ENCODE results near the gene RAD51.

Gene RAD51

DNA sequence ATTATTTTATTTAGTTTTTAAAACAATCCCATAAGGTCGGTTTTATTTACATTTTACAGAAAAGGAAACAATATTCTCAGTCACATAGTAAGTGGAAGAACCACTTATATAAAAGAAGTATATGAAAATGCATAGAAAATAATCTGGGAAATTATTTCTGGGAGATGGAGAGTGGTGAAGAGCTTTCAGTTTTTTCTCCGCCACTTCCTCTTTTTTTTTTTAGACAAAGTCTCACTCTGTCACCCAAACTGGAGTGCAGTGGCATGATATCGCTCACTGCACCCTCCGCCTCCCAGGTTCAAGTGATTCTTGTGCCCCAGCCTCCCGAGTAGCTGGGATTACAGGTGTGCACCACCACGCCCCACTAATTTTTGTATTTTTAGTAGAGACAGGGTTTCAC is 21.2 kb downstream of the RAD51 start:
- intact Hi-C loops (cut with DNase I): no loop called here
- DNase-seq: no peak

DNA sequence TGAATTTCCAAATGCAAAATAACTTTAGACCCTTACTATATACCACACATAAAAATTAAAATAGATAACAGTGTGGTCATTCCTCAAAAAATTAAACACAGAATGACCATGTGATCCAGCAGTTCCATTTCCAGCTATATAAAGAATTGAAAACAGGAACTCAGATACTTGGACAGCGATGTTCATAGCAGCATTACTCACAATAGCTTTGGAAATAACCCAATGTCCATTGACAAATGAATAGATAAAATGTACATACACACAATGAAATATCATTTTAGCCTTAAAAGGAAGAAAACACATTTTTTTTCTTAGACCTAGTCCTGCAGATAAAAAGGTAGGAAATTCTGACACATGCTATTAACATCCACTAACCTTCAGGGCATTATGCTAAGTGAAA is 26.7 kb downstream of the RAD51 start:
- intact Hi-C loops (cut with DNase I): no loop called here
- DNase-seq: no peak

DNA sequence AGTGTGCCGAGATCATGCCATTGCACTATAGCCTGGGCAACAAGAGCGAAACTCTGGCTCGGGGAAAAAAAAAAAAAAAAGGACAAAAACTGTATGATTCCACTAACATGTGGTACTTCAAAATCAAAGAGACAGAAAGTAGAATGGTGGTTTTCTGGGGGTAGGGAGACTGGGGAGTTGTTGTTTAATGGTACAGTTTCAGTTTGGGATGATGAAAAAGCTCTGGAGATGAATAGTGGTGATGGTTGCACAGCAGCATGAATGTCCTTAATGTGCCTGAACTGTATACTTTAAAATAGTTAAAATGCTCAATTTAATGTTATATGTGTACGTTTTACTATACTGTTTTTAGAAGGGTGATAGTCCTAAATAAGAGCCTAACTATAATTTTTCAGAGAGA is 27.4 kb downstream of the RAD51 start:
- no peak for DNase-seq
- intact Hi-C loops (cut with DNase I): no loop called here

DNA sequence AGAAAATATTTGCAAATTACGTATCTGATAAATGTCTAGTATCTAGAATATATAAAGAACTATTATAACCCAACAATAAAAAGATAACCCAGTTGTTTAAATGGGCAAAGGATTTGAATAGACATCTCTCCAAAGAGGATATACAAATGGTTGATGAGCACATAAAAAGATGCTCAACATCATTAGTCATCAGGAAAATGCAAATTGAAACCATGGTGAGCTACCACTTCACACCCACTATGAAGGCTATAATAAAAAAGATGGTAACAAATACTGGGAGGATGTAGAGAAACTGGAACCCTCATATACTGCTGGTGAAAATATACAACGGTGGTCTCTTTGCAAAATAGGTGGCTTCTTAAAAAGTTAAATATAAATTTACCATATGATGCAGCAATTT is 28.0 kb downstream of the RAD51 start:
- no peak for DNase-seq
- intact Hi-C loops (cut with DNase I): no loop called here

DNA sequence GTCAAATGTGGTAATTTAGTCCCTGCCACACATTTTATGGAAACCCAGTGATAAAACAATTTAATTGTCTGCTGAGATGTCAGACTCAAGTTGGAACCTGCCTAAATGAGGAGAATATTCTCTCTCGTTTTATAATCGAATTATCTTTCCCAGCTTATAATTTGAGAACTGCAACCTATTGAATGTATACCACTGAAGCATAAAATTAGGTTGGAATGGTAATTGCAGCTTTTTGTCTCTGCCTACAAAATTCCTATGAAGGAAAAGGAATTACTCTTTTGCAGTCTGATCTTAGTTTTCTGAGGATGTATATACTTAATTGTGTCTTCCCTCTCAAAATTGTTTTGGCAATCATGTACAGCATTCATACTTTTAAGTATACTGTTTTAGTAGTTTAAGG is 28.9 kb downstream of the RAD51 start:
- intact Hi-C loops (cut with DNase I): no loop called here
- no peak for DNase-seq

DNA sequence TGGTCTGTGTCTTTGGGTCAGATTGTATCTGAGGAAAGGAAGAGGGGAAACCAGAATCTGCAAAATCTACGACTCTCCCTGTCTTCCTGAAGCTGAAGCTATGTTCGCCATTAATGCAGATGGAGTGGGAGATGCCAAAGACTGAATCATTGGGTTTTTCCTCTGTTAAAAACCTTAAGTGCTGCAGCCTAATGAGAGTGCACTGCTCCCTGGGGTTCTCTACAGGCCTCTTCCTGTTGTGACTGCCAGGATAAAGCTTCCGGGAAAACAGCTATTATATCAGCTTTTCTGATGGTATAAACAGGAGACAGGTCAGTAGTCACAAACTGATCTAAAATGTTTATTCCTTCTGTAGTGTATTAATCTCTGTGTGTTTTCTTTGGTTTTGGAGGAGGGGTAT is 36.1 kb downstream of the RAD51 start:
- intact Hi-C loops (cut with DNase I): no loop called here
- no peak for DNase-seq

DNA sequence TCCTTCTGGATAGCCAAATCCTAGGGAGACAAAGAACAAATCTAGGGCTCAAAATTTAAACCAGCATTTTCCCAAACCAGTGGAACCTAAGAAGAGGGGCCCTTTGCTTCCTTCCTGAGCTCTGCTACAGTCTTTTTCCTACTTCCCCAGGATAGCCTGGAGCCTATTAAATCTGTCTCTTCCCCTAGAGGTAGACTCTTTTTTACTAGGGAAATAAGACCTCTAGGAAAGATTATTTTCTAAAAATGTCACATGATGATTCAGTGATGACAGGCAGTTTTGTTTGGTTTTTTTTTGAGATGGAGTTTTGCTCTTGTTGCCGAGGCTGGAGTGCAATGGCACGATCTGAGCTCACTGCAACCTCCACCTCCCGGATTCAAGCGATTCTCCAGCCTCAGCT is 41.6 kb downstream of the RAD51 start:
- no peak for DNase-seq
- intact Hi-C loops (cut with DNase I): no loop called here

DNA sequence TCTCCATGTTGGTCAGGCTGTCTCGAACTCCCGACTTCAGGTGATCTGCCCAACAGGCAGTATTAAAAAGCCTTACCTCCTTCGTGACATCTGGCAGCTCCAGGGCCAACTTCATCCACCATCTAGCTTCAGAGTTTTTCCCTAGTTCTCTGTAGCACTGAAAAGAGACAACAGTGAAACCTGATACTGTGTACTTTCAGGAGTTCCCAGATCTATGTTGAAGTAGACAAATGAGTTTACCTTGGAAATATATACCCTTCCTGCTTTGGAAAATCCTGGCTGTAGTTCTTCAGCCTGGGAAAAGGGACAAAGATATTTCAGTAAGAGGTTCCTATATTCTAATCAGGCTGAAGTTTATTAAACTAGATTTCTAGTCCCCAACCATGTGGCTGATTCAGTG is 42.1 kb downstream of the RAD51 start:
- intact Hi-C loops (cut with DNase I): no loop called here

DNA sequence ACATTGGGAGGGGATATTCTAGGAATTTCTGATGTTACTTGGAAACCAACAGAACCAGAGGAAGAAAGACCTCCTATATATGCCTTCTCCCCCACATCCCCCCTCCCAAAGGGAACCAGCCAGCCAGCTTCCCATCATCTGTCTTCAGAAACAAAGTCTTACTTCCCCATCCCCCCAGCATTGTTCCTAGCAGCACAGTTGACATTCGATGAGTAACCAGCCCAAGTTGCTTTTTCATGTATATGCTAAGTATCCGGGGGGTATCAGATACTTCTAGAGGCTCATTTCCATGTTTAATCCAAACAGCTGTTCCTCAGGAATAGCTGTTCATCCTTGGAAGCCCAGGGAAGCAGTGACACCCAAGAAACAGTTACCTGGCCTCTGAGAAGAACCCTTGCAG is 44.1 kb downstream of the RAD51 start:
- DNase-seq: no peak
- intact Hi-C loops (cut with DNase I): no loop called here

More for the DNA sequence above, 42.1 kb downstream of the RAD51 start:
- DNase-seq: no peak

DNA sequence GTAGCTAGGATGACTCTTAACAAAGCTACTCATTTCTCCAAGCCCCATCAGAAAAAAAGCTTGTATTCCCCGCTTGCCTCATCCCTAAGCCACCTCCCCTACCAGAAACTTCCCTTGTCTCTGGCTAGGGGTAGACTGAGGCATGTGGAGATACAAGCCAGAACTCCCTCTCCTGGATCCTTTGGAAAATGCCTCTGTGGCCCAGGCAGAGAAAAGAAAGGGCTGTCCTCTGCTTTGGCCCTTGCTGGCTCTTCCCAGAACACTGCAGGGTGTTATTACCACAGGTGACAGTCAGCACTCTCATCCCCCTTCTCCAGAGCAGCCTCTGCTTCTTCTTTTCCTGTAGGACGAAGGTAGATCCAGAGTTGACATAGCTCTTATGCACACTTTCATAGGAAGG is 44.9 kb downstream of the RAD51 start:
- DNase-seq: no peak
- intact Hi-C loops (cut with DNase I): no loop called here

DNA sequence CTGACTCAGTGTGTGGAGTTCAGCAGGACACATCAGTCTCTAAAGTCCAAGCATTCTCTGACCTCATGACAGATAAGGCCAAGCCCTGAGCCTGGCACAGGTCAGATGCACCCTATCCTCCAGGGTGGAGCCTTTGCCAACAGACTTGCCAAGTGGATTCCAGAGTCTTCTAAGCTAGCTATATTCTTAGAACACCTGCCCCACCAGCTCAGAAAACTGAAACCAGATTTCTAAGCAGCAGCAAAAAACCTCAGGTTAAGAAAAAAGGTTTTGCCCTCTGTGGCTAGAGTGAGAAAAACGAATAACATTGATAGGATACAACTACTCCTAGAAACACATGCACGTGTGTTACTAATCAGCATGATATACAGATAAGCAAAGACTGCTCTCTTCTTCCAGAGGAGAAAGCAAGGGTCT is 48.5 kb downstream of the RAD51 start:
- peak in 1 of 10 donors; percentile 11 for DNase-seq
- intact Hi-C loops (cut with DNase I): no loop called here

DNA sequence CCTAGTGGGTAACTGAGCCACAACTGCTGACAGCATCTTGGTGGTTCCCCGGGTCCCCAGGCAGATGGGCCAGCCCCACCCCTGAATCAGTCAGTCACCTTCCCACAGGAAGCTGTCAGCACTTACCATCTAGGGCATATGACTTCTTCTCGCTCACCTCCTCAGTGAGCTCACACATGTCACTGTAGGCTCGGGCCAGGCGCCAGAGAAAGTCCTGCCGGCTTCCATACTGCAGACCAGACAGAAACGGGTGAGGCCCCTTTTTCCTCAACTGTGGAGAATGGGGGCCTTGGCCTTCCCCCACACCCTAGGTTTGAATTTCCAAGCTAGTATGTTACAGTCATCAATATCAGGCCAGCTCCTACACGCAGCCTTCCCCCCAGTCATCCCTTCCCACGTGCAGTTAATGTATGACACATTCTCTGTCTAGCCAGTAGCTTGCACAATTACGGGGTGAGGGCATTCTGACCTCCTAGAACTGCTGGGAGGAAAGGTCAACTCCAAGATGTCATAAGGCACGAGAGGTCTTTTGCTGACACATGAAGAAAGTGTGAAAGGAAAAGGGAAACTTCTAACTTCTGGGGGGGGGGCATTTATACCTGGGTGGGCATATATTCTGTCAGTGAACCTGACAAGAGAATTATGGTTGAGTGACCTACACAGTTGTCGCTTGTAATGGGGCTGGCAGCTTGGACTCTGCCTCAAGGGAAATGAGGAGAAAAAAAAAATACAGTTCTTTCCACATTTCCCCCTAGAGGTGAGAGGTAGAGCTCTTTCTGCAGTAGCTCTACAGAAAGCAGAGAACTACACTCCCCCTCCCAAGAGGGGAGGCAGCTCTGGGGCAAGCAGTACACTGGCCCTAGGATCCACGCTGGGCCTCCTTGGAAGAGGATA is 49.2 kb downstream of the RAD51 start:
- intact Hi-C loops (cut with DNase I): no loop called here
- peak in 1 of 10 donors; percentile 82 for DNase-seq

DNA sequence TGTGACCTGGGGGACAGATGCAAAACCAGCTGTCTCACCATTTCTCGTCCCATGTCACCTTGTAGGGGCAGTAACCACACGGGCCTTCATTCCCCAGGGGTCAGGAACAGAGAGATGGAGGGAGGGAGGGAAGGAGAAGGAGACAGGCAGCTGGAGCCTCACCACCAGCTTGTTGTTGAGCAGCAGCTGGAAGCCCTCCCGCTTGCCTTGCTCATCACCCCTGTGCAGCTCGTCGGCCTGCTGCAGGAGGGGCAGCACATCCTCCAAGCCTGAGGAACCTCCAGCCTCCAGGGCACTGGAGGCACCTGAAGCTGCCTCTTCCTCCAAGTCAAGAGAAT is 49.8 kb downstream of the RAD51 start:
- intact Hi-C loops (cut with DNase I): no loop called here

DNA sequence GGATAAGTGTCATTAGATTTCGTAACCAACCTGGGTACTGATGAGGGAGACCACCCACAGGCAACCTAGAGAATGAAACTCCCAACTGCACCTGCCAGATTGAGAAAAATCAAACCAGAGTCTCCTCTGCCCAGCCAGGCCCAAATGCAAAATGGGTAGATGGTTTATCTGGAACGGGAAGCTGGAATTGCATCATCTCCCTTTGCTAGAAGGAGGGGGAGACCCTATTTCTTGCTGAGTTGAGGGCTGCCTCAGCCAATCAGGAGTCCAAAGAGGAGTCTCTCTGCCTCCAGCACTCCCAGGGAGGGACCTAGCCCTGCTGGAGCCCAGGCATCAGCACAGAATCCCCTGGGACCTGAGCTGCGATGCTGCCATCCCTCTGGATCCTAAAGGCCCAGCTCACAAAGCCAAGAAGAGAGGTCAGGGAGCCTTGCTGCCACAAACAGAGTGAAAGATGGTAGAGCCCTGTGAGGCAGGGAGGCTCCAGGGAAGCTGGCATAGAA is 52.0 kb downstream of the RAD51 start:
- DNase-seq: peak in 1 of 10 donors; percentile 49
- intact Hi-C loops (cut with DNase I): no loop called here

More for the DNA sequence above, 49.8 kb downstream of the RAD51 start:
- no peak for DNase-seq

DNA sequence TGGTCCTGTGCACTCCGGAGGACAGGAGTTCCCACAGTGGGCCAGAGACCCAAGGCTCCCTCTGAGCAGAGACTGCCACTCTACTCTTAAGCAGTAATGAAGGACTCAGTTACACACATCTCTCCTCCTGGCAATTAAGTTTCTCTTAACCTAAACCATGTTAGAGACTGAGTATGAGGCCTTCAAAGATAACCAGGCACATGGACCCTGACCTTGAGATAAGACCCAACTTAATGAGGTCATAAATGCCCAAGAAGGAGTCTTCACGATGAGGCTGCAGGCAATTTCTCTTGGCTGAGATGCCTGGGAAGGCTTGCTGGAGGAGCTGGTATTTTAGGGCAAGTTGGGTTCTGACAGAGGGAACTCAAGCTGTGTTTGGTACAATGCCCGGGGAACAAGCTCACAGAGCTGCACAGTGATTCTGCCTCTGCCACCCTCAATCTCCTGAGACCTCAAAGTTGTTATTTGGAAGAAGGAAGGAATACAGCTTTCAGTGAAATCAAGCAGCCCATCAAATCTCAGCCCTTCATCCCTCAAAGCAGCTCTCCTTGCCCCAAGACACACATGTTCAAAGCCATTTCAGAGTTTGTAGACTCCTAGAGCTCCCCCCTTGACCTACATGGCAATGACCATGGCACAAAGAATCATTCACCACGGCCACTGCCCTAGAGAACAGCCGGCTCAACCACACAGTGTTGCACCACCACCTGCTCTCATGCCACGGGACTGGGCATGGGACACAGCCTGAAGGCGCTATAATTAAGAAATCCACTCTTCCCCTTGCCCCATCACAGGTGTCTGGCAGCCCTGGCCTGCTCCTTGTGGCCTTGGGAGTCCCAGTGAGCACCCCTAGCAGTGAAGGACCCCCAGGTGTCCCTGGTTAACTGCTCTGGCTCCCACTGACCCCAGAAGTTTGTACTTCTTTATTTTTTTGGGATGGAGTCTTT is 53.0 kb downstream of the RAD51 start:
- DNase-seq: peak in 1 of 10 donors; percentile 67
- intact Hi-C loops (cut with DNase I): no loop called here

DNA sequence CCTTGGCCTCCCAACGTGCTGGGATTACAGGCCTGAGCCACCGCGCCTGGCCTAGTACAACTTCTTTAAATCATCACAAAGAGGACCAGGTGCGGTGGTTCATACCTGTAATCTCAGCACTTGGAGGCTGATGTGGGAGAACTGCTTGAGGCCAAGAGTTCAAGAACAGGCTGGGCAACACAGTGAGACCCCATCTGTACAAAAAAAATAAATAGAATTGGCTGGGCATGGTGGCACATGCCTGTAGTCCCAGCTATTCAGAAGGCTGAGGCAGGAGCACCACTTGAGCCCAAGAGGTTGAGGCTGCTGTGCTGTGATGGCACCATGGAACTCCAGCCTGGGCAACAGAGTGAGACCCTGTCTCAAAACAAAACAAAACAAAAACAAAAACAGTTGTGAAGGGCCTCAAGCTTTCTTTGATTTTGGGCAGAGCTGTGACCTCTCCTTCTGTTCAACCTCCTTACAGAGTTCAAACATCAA is 54.2 kb downstream of the RAD51 start:
- intact Hi-C loops (cut with DNase I): no loop called here
- peak in 1 of 10 donors; percentile 36 for DNase-seq

DNA sequence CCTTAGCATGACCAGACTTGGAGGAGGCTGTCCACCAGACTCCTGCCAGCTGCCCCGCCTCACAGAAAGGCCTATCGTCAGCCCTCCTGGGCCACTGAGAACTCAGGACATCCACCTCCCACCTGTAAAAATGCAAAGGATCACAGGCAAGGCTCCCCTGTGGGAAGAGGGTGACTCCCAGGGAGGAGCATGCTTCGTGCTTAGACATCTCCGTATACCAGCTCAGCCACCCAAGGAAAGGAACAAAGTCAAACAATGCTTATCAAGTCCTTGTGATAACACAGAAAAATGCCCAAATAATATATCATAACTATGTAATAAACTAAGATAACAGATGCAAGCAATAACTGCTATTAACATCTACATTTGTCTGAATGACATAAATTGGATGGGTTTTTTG is 55.9 kb downstream of the RAD51 start:
- intact Hi-C loops (cut with DNase I): loop anchor here (10.0 kb wide), 1 partner anchor 186 kb away; the partner anchor contains the start of genes CCDC32 and RPUSD2
- peak in 1 of 10 donors; percentile 49 for DNase-seq

DNA sequence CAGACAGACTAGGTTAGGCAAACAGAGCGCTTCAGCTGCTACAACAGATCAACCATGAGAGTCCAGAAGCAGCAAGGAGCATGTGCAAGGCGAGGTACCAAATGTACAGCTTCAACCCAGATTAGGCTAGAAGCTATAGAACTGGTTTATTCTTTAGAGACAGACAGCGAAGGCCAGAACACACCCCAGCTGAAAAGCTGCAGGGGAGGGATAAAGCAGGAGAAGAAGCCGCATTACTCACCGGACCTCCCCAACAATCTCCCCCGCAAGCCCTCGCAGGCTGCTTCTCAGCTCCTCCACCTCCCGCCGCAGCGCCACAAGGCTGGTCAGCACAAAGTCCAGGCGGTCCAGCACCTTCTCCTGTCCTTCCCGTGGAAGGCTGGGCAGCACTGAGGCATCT is 56.8 kb downstream of the RAD51 start:
- peak in 2 of 10 donors; percentile 89 to 91 for DNase-seq
- intact Hi-C loops (cut with DNase I): loop anchor here (2.0 to 10.0 kb wide), 2 partner anchors 141 to 187 kb away; partner anchors contain the start of genes CCDC32 and RPUSD2

DNA sequence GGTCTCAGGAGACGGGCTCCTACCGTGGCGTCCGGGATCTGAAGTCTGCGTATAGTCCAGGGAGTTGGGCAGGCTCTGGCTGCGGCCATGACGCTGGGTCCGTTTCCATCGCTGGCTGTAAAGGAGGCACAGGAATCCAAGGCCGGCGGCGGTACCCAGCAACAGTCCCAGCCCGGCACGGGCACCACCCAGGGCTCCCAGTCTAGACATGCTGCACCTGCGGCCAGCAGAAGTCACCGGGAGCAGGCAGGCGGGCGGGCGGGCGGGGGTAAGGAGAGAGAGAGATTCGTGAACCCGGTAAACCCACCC is 59.6 kb downstream of the RAD51 start:
- intact Hi-C loops (cut with DNase I): loop anchor here (10.0 kb wide), 1 partner anchor 190 kb away; the partner anchor contains the start of genes CCDC32 and RPUSD2
- peak in 3 of 10 donors; percentile 28 to 86 (median 82) for DNase-seq

DNA sequence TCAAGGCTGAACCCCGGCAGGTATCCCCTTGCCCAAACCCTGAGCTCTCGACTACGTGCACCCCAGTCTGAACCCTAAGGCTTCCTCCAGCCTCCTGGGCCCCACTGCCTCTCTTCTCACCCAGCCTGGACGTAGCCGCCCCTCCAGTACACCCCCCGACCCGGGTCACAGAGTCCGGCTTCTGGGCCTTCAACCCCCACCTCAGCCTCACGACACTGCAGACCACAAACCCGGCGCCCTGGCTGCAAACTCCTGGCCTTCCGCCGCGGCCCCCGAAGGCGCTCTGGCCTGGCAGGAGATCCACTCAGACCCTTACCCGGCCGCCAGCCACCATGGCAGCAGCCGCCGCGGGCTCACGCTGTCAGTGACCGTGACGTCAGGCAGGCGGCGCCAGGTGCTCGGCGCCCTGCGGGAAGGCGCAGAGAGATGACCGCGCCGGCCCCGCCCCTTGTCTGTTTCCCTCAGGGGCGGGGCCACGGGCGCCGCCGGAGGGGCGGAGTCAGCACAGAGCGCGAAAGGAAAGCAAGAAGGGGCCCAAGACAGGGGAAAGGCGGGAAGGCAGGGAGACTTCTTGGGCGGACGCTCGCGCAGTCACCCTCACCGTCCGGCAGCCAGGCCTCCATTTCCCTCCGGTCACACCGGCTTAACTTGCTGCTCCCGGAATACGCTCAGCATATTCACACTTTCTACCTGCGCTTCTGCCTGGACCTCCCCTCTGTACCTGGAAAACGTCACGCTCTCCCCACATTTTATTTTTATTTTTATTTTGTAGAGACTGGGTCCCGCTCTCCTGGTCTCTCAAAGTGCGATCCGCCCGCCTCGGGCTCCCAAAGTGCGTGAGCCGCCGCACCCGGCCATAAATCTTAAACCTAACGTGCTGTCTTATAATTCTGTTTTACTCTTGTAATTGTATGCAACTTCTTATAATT is 60.2 kb downstream of the RAD51 start, which contains the start of gene RMDN3:
Gene RMDN3 (minus strand): TSS at position 372 of the 929 bp plus-strand sequence. CDS start 471 bp downstream, outside the sequence.
- intact Hi-C loops (cut with DNase I): loop anchor here (1.0 to 10.0 kb wide), 2 partner anchors 52 to 190 kb away; partner anchors contain the start of genes CCDC32, DNAJC17, RPUSD2 and ZFYVE19

More for the DNA sequence above, 60.2 kb downstream of the RAD51 start, which contains the start of gene RMDN3:
- peak; percentile 81 to 99 (median 90) for DNase-seq

Measured in posterior cingulate gyrus (tissue), 11 donors.